GM12878 (cell line): ENCODE data around the gene LATS2. TPM values are rescaled to one million over a fixed set of nuclear protein-coding genes. Genes with fewer than 3 reads are reported as not detected.

Experiments
- CTCF ChIP-seq, 3 experiments: IDR thresholded peaks in 2 of 3; conservative IDR thresholded peaks in 1 of 3; 2 replicates each; pipeline ENCODE4 v1.5.1; 2011; ENCODE audit warnings: low read depth in 3 of 3, low read length in 3 of 3, mild to moderate bottlenecking in 3 of 3, control low read depth in 2 of 3, moderate library complexity in 2 of 3, inconsistent platforms in 1 of 3, mixed read lengths in 1 of 3; ENCODE audit not compliant: control insufficient read depth in 2 of 3, insufficient read depth in 1 of 3; ENCODE audit errors: extremely low read depth in 1 of 3
- DPF2 ChIP-seq: fragments of 450-650 bp; IDR thresholded peaks from 2 replicates; pipeline ENCODE4 v1.6.1; 2017; ENCODE audit warnings: mild to moderate bottlenecking
- FOS ChIP-seq: IDR thresholded peaks from 3 replicates; pipeline ENCODE4 v1.6.1; 2011; ENCODE audit warnings: borderline replicate concordance; ENCODE audit not compliant: insufficient read length; ENCODE audit errors: extremely low read depth
- GATAD2B ChIP-seq: fragments of 450-650 bp; conservative IDR thresholded peaks from 2 replicates; pipeline ENCODE4 v1.6.1; 2017; ENCODE audit warnings: low read depth, mild to moderate bottlenecking, moderate library complexity
- JUND ChIP-seq: IDR thresholded peaks from 2 replicates; pipeline ENCODE4 v1.6.1; 2012; ENCODE audit warnings: low read depth, mild to moderate bottlenecking, low read length, improper control_type of control experiment, moderate library complexity
- KAT2A ChIP-seq: conservative IDR thresholded peaks from 2 replicates; pipeline ENCODE4 v1.6.1; 2011; ENCODE audit warnings: low read depth, low read length; ENCODE audit not compliant: control insufficient read depth
- POLR2A ChIP-seq: IDR thresholded peaks from 2 replicates; pipeline ENCODE4 v1.6.1; 2011; ENCODE audit warnings: low read depth, mild to moderate bottlenecking, low read length
- PRDM15 ChIP-seq: fragments of 450-650 bp; formaldehyde crosslinking; IDR thresholded peaks from 2 replicates; pipeline ENCODE4 v1.4.0; 2020; ENCODE audit warnings: mild to moderate bottlenecking, moderate library complexity
- RAD21 ChIP-seq: IDR thresholded peaks from 2 replicates; pipeline ENCODE4 v1.6.1; 2011; ENCODE audit warnings: mild to moderate bottlenecking, low read depth, low read length, moderate library complexity; ENCODE audit not compliant: insufficient read depth
- RB1 ChIP-seq: fragments of 450-650 bp; formaldehyde crosslinking; IDR thresholded peaks from 2 replicates; pipeline ENCODE4 v1.6.1; 2017; ENCODE audit warnings: mild to moderate bottlenecking, borderline replicate concordance
- TCF3 ChIP-seq: IDR thresholded peaks from 2 replicates; pipeline ENCODE4 v1.6.1; 2012; ENCODE audit warnings: low read depth, mild to moderate bottlenecking, low read length, borderline replicate concordance; ENCODE audit not compliant: insufficient read depth
- YY1 ChIP-seq: IDR thresholded peaks from 2 replicates; pipeline ENCODE4 v1.6.1; 2011; ENCODE audit warnings: low read depth, mild to moderate bottlenecking, low read length
- ZBTB4 ChIP-seq: fragments of 450-650 bp; formaldehyde crosslinking; IDR thresholded peaks from 2 replicates; pipeline ENCODE4 v1.4.0; 2022; ENCODE audit warnings: mild to moderate bottlenecking, moderate library complexity
- polyA plus RNA-seq, 11 experiments: library from polyadenylated mRNA; depleted of rRNA in 4 of 11; unstranded in 6 of 11; stranded (reverse) in 5 of 11; fragments of >200 nt; fragmentation: Nextera tagmentation in 4 of 11; fragmentation: Illumina TruSeq in 1 of 11; extraction: Ambion mirVana in 4 of 11; extraction: Trizol in 1 of 11; gene quantifications; 1 replicate in 1 of 11; 2 replicates in 10 of 11; pipeline versions ENCODE4 v1.2.1 to v1.2.3, GENCODE V29; 2011 to 2016; ENCODE audit warnings: inconsistent platforms in 2 of 11, missing spikeins in 2 of 11, low read depth in 1 of 11
- total RNA-seq, 4 experiments: library from RNA; depleted of rRNA in 3 of 4; stranded (reverse); fragments of >200 nt in 3 of 4; fragmentation: Illumina TruSeq in 1 of 4; extraction: Trizol in 1 of 4; gene quantifications; 2 replicates each; pipeline versions ENCODE4 v1.2.1 to v1.2.3, GENCODE V29; 2013 to 2021
- TF ChIP-seq, protein P1 (sequence below): IDR thresholded peaks from 2 replicates; pipeline ENCODE4 v1.6.1; 2011; ENCODE audit warnings: borderline replicate concordance, low read depth, mild to moderate bottlenecking, moderate library complexity, low read length; ENCODE audit not compliant: insufficient read depth, poor library complexity, severe bottlenecking
- TF ChIP-seq, protein P2 (sequence below): fragments of 450-650 bp; IDR thresholded peaks from 2 replicates; pipeline ENCODE4 v1.6.1; 2016; ENCODE audit warnings: mild to moderate bottlenecking

LATS2 gene
- total and polyA plus RNA-seq, 10 of the 15 experiments (the other 5 are each of a cell fraction or from before 2014, with no cell fraction given) = 0.90 to 7.8 (median 2.0) TPM

DNA sequence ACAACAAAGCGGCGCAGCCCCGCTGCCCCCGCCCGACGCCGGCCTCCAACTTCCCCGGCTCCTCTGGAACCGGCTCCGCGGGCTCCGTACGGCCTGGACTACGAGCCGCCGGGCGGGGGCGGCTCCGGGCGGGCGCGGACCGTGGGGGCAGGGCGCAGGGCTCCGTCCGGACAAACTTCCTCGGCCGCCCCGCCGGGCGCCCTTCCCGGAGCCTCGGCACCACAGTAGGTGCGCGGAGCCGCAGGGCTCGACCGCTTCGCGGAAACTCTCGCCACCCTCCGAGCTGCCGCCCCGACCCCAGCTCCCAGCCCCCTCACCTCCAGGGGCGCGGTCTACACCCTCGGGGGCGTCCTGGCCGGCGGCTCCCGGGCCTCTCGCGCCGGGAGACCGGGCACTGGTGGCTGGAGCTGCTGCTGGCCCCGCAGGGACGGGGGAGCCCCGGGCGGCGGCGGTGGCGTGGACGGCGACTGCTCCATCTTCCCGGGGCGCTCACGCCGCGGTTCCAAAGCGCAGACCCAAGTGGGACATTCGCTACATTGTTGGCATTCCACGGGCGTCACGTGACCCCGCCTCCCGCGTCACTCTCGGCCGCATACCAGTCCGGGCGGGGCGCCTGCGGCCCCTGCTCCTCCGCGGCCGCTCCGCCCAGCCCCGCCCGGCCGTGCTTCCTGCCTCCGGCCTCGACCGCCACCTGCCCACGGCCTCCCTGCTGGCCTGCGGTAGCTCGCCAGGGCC is at the start of gene LATS2 (continued):
- TF ChIP-seq PRDM15 (CRISPR knock-in tag) (peak; percentile 81), FOS (no peak), ZBTB4 (CRISPR knock-in tag) (peak; percentile 81; the same call in 1 of the 2 replicates), RB1 (peak; percentile 66), GATAD2B (peak; percentile 63; the same call in 1 of the 2 replicates), CTCF (IDR thresholded peaks at IDR 0.05 in 2 of 3, conservative IDR thresholded peaks at IDR 0.05 in 1 of 3; ENCODE audit: control insufficient read depth in 2 of 3, extremely low read depth in 1 of 3, insufficient read depth in 1 of 3, low read depth in 3 of 3, low read length in 3 of 3) (peak in 1 of 3 experiments; percentile 28; a peak in 1 of 6 replicates), YY1 (peak; percentile 16; the same call in 1 of the 2 replicates), DPF2 (peak; percentile 76), TCF3 (0 out of 2 replicates have a peak, but pooled peaks have one; percentile 66), RAD21 (0 out of 2 replicates have a peak, but pooled peaks have one; percentile 19), POLR2A (peak; percentile 69), JUND (0 out of 2 replicates have a peak, but pooled peaks have one; percentile 7), KAT2A (no peak)
- TF ChIP-seq, protein P1, sequence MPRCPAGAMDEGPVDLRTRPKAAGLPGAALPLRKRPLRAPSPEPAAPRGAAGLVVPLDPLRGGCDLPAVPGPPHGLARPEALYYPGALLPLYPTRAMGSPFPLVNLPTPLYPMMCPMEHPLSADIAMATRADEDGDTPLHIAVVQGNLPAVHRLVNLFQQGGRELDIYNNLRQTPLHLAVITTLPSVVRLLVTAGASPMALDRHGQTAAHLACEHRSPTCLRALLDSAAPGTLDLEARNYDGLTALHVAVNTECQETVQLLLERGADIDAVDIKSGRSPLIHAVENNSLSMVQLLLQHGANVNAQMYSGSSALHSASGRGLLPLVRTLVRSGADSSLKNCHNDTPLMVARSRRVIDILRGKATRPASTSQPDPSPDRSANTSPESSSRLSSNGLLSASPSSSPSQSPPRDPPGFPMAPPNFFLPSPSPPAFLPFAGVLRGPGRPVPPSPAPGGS = no peak
- TF ChIP-seq, protein P2, sequence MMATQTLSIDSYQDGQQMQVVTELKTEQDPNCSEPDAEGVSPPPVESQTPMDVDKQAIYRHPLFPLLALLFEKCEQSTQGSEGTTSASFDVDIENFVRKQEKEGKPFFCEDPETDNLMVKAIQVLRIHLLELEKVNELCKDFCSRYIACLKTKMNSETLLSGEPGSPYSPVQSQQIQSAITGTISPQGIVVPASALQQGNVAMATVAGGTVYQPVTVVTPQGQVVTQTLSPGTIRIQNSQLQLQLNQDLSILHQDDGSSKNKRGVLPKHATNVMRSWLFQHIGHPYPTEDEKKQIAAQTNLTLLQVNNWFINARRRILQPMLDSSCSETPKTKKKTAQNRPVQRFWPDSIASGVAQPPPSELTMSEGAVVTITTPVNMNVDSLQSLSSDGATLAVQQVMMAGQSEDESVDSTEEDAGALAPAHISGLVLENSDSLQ = peak; percentile 35; the same call in 1 of the 2 replicates
